MCF 10A (cell line): ENCODE results near the gene MGAT5B. TPM values are rescaled to one million over a fixed set of nuclear protein-coding genes. Genes with fewer than 3 reads are reported as not detected.

Experiments used
- BruUV-seq: library from RNA; stranded (reverse); fragments of 400-500 nt; replicated peaks from 2 replicates; lab custom pipeline; 2021; lab: Mats Ljungman, UMichigan
- CTCF ChIA-PET: fragments of 300-600 bp; sonication (Branson Sonifier 250); formaldehyde crosslinking; extraction: SDS; loops from one replicate; lab custom pipeline; 2021; ENCODE audit warnings: antibody characterized with exemption, inconsistent platforms; lab: Yijun Ruan, JAX
- POLR2A ChIA-PET: fragments of 300-600, 350-650 bp; sonication (Branson Sonifier 250); formaldehyde crosslinking; extraction: SDS; loops from one replicate; lab custom pipeline; 2020; ENCODE audit warnings: antibody characterized with exemption, inconsistent platforms; lab: Yijun Ruan, JAX
- DNase-seq: peaks from one replicate; pipeline ENCODE4 v3.0.0-alpha.2; 2018; ENCODE audit not compliant: unreplicated experiment
- H3K27ac Mint-ChIP-seq: one replicate; pipeline ENCODE4 v1.8.0; 2022; ENCODE audit warnings: mild to moderate bottlenecking, low read depth, mixed read lengths; ENCODE audit not compliant: unreplicated experiment
- H3K27me3 Mint-ChIP-seq: one replicate; pipeline ENCODE4 v1.8.0; 2022; ENCODE audit warnings: mixed read lengths; ENCODE audit not compliant: insufficient read depth, unreplicated experiment
- H3K36me3 Mint-ChIP-seq: one replicate; pipeline ENCODE4 v1.8.0; 2022; ENCODE audit warnings: mild to moderate bottlenecking, moderate library complexity, mixed read lengths; ENCODE audit not compliant: insufficient read depth, unreplicated experiment
- H3K4me1 Mint-ChIP-seq: one replicate; pipeline ENCODE4 v1.8.0; 2022; ENCODE audit warnings: mixed read lengths; ENCODE audit not compliant: insufficient read depth, unreplicated experiment
- H3K4me3 Mint-ChIP-seq: one replicate; pipeline ENCODE4 v1.8.0; 2022; ENCODE audit warnings: mild to moderate bottlenecking, moderate library complexity, mixed read lengths; ENCODE audit not compliant: unreplicated experiment
- H3K9me3 Mint-ChIP-seq: one replicate; pipeline ENCODE4 v1.8.0; 2022; ENCODE audit warnings: mixed read lengths; ENCODE audit not compliant: unreplicated experiment
- intact Hi-C: fragments of 100-400 bp; cut with micrococcal nuclease; formaldehyde crosslinking; loops from 2 replicates; pipeline ENCODE4 v1.14.1; 2022
- total RNA-seq: library from RNA; stranded (reverse); gene quantifications from 2 replicates; pipeline ENCODE4 v1.2.3, GENCODE V29; 2022
- TF ChIP-seq, protein P1 (sequence below): fragments of 200-600 bp; IDR thresholded peaks from one replicate; pipeline ENCODE4 v1.8.0; 2022; ENCODE audit warnings: antibody characterized with exemption, mild to moderate bottlenecking; ENCODE audit not compliant: unreplicated experiment

Gene MGAT5B
- total RNA-seq, 1 experiment from 2014 or later, result 1.7 TPM

GRCh38 chr17:76877437-76877836 lies 9.2 kb downstream of the MGAT5B start:
- no TSS peak for BruUV-seq
- no peak for DNase-seq
- POLR2A ChIA-PET, result no interaction called here
- TF ChIP-seq, protein P1, sequence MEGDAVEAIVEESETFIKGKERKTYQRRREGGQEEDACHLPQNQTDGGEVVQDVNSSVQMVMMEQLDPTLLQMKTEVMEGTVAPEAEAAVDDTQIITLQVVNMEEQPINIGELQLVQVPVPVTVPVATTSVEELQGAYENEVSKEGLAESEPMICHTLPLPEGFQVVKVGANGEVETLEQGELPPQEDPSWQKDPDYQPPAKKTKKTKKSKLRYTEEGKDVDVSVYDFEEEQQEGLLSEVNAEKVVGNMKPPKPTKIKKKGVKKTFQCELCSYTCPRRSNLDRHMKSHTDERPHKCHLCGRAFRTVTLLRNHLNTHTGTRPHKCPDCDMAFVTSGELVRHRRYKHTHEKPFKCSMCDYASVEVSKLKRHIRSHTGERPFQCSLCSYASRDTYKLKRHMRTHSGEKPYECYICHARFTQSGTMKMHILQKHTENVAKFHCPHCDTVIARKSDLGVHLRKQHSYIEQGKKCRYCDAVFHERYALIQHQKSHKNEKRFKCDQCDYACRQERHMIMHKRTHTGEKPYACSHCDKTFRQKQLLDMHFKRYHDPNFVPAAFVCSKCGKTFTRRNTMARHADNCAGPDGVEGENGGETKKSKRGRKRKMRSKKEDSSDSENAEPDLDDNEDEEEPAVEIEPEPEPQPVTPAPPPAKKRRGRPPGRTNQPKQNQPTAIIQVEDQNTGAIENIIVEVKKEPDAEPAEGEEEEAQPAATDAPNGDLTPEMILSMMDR, result no peak
- intact Hi-C loops, result loop anchor here (10.0 kb wide), 1 partner anchor 67 kb away; no protein-coding TSS in a partner anchor
- Mint-ChIP-seq H3K27ac (no peak overlapping the region), H3K4me3 (no peak overlapping the region), H3K4me1 (peaks cover 5% of the 10 kb centered on the region), H3K36me3 (no peaks in the 10 kb centered on the region), H3K9me3 (peaks cover 4% of the 10 kb centered on the region), H3K27me3 (no peaks in the 10 kb centered on the region)
- CTCF ChIA-PET, result no interaction called here

GRCh38 chr17:76878568-76878967 lies 10.4 kb downstream of the MGAT5B start:
- Mint-ChIP-seq H3K9me3 (peaks cover 4% of the 10 kb centered on the region), H3K36me3 (no peaks in the 10 kb centered on the region), H3K4me1 (no peaks in the 10 kb centered on the region), H3K27me3 (no peaks in the 10 kb centered on the region), H3K4me3 (no peak overlapping the region), H3K27ac (no peak overlapping the region)
- ChIA-PET CTCF (no interaction called here), POLR2A (interaction anchor here (1.3 kb wide), 1 partner anchor 178 kb away, joined by 3 read pairs; no protein-coding TSS in a partner anchor)
- no peak for DNase-seq
- no TSS peak for BruUV-seq
- intact Hi-C loops, result loop anchor here (10.0 kb wide), 1 partner anchor 66 kb away; no protein-coding TSS in a partner anchor
- TF ChIP-seq, protein P1, result no peak

- ChIA-PET POLR2A (interaction anchor here (0.6 to 1.3 kb wide), 3 partner anchors 105 to 177 kb away, joined by 3 read pairs; no protein-coding TSS in a partner anchor), CTCF (no interaction called here)
- no TSS peak for BruUV-seq
- TF ChIP-seq, protein P1, result no peak
- Mint-ChIP-seq H3K36me3 (no peaks in the 10 kb centered on the region), H3K4me3 (no peak overlapping the region), H3K4me1 (no peaks in the 10 kb centered on the region), H3K27ac (no peak overlapping the region), H3K9me3 (peaks cover 4% of the 10 kb centered on the region), H3K27me3 (no peaks in the 10 kb centered on the region)
- no peak for DNase-seq
- intact Hi-C loops, result loop anchor here (10.0 kb wide), 1 partner anchor 66 kb away; no protein-coding TSS in a partner anchor
Measured at GRCh38 chr17:76879254-76879653, 11.1 kb downstream of the MGAT5B start.

DNA sequence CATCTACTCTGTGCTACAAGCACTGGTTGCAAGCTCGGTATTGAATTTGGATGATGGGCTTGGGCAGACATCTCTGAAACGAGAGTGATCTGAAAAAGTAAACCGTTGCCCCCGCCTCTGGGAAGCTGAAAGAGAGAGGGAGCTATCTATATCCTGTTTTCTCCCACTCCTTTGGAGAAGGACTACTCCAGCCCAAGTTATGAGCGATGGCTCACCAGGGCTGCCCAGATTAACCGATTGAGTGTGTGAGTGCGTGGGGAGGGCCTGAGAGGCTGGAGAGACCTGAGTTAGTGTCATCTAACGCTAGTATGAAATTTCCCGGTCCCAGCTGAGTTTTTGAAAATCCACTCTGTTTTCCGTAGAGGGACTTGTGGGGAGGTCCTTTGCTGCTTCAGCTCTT lies 11.5 kb downstream of the MGAT5B start:
- H3K9me3 Mint-ChIP-seq, result peaks cover 4% of the 10 kb centered on the region
- H3K27ac Mint-ChIP-seq, result no peak overlapping the region
- H3K27me3 Mint-ChIP-seq, result no peaks in the 10 kb centered on the region
- no TSS peak for BruUV-seq
- intact Hi-C loops, result loop anchor here (10.0 kb wide), 1 partner anchor 65 kb away; no protein-coding TSS in a partner anchor
- no peak overlapping the region for H3K4me3 Mint-ChIP-seq
- CTCF ChIA-PET, result interaction anchor here (0.5 kb wide), 1 partner anchor 181 kb away, joined by 3 read pairs; no protein-coding TSS in a partner anchor
- DNase-seq, result no peak
- no peaks in the 10 kb centered on the region for H3K36me3 Mint-ChIP-seq
- TF ChIP-seq, protein P1, result no peak
- no peaks in the 10 kb centered on the region for H3K4me1 Mint-ChIP-seq
- POLR2A ChIA-PET, result interaction anchor here (0.6 to 1.3 kb wide), 4 partner anchors 11 to 177 kb away, joined by 3 read pairs; partner anchors contain the start of gene MGAT5B
